HS-5 (cell line): ENCODE data around the gene SLC9A8.
A peak's percentile ranks its signal among the peaks of the same experiment; 100 is the strongest.

Source experiments
- DNase-seq: peaks from one replicate; pipeline ENCODE4 v3.0.0-alpha.2; 2012; ENCODE audit warnings: low read depth

The SLC9A8 gene

DNA sequence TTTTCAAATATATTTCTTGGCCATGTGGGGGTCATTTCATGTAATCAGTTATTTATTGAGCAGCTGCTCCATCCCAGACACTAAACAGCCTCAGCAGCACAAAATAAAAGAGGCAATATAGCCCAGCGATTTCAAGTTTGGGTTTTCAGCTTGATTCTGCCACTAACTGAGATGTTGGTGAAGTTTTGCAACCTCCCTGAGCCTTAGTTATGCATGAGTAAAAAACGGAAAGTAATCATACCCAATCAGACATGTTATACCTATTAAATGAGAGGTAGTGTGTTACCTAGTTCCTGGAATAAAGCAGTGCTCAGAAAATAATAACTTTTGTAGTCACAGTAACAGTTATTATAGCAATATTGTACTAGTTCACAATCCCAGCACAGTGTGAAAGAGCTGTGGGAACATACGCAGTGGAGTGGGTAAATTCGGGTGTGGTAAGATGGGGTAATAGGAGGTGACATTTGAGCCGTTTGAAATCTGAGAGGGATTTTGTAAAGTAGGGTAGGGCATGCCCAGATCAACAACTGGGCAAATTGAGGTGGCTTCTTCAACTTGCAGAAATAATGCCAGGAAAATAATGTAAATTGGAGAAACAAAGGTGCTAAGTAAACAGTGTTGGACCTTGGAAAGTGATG lies 1.5 kb downstream of the SLC9A8 start:
- no peak for DNase-seq

- DNase-seq, result no peak
Measured at GRCh38 chr20:49818816-49819215, 6.2 kb downstream of the SLC9A8 start.

DNA sequence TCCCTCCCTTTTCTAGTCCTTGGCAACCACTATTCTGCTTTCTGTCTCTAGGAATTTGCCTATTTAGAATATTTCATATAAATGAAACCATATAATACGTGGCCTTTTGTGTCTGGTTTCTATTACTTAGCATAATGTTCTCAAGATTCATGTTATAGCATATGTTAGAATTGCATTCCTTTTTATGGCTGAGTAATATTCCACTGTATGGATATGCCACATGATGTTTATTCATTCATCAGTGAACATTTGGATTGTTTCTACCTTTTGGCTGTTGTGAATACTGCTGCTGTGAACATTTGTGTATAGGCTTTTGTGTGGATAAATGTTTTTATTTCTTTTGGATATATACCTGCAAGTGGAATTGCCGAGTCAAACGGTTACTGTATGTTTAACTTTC lies 7.1 kb downstream of the SLC9A8 start:
- no peak for DNase-seq

- DNase-seq, result no peak
Measured at GRCh38 chr20:49821381-49821780, 8.8 kb downstream of the SLC9A8 start.

DNA sequence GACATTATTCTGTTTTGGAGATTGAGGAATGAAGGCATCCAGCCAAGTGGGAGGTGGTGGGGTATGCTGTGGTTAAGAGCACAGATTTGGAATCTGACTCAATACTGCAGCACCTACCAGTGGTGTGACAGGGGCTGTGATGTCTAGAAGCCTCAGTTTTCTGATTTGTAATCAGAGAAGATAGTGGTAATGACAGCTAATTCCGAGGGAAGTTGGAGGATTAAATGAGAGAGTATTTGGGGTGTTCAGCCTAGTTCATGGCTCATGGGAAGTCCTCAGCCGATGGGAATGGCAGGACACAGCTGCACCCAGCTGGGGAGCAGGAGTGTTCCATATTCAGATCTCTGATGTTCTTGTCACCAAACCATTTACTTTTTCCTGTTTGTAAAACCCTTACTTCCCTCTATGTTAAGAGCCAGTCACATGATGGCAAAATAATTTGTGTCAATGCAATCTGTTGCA lies 9.3 kb downstream of the SLC9A8 start:
- peak; percentile 59 for DNase-seq

- no peak for DNase-seq
Measured at GRCh38 chr20:49823152-49823847, 10.7 kb downstream of the SLC9A8 start.

DNA sequence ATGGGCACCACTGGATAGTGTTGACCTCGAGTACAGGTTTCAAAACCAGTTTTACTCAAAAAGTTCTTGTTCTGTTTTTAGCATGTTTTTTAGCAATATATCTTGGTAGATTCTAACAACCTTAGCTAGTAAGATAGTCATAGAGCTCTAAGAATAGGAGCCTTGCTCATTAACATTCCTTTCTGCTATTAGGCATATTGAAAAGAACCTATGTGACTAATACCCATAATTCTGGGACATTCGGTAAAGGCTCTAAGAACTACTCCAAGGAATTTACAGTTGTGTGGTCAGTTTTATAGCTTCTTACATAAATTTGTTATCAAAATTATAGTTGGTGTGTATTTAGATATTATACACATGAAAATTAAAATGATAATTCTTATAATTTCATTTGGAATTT lies 11.6 kb downstream of the SLC9A8 start:
- no peak for DNase-seq

- DNase-seq, result no peak
Measured at GRCh38 chr20:49825521-49826033, 12.9 kb downstream of the SLC9A8 start.

GRCh38 chr20:49831022-49831769 lies 18.6 kb downstream of the SLC9A8 start:
- DNase-seq, result no peak

DNA sequence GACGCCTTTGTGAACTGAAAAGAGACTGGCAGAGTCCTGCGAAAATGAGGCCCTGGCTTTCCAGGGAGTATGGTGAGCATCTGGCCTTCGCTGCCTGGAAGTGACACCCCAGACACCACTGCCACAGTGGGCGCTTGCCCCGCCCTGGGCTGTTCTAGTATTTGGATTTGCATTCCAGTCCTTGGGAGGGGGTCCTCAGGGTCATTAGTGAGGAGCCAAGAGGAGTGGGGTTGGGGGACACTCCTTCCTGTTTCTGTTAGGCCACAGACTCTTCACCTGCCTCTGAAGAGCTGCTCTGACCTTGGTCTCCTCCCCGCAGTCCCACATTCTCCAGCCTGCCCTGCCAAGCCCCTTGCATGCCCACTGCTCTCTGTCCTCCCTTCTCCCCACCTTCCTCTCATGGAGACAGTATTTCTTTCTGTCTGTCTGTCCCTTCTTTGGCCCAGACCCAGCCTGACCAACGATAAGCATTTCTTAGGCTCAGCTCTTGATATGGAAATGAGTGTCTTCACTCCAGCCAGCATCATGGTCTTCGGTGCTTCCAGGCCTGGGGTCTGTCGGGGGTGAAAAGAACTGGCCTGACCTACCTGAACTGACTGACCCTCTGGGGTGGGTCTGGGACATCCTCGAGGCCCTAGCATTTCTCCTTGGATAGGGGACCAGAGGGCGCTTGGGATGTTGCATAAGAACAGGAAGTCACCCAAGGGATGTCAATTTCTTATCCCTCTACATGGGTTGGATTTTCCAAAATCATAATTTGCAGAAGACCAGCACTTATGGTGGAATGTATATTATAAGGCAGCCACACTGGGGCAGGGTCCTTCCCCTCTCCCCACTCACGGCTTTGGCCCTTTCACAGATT lies 19.4 kb downstream of the SLC9A8 start:
- DNase-seq, result no peak

GRCh38 chr20:49832632-49833327 lies 20.2 kb downstream of the SLC9A8 start:
- no peak for DNase-seq

DNA sequence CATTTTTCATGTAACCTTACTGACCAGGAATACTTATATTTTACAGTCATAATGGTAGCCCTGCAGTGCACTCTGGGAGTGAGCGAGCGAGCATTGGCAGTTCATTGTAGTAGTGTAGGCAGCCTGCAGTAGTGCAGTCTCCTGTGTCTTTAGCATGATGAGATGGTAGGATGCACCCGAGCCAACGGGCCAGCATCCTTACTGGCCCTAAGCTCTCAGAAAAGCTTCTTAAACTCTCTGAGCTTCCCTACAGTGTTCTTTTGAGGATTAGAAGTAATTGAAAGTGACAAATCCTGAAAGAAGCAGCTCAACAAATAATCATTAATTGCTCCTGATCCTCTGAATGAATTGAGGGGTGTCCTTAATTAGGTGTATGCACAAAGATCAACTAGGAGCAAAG lies 20.9 kb downstream of the SLC9A8 start:
- DNase-seq, result no peak

GRCh38 chr20:49835031-49835430 lies 22.4 kb downstream of the SLC9A8 start:
- no peak for DNase-seq

GRCh38 chr20:49838546-49838945 lies 25.9 kb downstream of the SLC9A8 start:
- no peak for DNase-seq

DNA sequence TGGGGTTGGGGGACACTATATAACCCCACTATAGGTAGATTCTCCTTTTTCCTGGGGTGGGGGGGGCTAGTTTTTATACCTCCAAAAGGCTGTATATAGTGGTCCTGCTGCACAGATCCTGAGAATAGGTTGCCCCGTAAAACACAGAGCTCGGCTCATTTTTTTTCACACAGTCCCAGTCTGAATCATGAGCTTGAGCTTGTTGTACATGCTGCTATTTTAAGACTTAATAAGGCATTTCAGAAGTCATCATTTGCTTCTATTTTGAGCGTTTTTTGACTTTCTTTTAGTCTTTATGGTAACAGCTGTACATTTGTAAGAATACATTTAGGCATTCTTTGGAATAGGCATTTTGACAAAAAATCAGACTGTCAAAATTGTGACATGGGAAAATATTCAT lies 30.5 kb downstream of the SLC9A8 start:
- no peak for DNase-seq

DNA sequence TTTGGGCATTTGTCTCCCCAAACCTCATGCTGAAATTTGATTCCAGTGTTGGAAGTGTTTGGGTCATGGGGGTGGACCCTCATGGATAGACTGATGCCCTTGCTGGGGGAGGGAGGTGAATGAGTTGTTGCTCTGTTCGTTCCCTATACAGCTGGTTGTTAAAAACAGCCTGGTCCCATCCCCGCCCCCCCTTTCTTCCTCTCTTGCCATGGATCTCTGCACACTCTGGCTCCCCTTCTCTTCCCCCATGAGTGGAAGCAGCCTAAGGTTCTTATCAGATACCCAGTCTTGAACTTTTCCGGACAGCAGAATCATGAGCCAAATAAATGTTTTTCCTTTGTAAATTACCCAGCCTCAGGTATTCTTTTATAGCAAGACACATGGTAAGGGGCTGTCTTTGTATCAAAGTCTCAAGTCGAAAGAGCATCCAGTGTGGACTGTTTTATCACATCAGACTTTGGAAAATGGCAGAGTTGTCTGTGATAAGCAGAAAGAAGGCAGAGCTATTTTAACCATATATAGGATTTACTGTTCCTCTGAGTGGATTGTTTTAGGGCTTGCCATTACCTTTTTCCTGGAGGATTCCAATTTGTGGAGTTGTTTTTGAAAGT lies 31.2 kb downstream of the SLC9A8 start:
- DNase-seq, result no peak

DNA sequence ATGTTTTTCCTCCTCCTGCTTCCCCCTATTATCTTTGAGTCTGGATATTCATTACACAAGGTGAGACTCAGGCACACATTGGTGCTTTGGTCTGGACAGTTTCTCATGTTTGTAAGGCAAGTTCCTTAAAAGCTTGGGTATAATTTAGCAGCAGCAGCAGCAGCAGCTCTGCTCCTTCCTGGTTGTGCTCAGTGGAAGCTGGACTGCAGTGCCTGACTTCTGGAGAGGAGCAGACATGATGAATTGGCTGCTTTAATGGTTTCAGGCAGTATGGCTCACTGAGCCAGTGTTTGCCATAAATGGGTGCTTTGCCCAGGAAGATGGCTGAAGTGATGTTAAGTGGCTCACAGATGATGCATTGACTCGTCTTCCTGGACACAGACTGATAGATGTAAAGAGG lies 32.4 kb downstream of the SLC9A8 start:
- no peak for DNase-seq

GRCh38 chr20:49846206-49846807 lies 33.7 kb downstream of the SLC9A8 start:
- DNase-seq, result peak; percentile 67

DNA sequence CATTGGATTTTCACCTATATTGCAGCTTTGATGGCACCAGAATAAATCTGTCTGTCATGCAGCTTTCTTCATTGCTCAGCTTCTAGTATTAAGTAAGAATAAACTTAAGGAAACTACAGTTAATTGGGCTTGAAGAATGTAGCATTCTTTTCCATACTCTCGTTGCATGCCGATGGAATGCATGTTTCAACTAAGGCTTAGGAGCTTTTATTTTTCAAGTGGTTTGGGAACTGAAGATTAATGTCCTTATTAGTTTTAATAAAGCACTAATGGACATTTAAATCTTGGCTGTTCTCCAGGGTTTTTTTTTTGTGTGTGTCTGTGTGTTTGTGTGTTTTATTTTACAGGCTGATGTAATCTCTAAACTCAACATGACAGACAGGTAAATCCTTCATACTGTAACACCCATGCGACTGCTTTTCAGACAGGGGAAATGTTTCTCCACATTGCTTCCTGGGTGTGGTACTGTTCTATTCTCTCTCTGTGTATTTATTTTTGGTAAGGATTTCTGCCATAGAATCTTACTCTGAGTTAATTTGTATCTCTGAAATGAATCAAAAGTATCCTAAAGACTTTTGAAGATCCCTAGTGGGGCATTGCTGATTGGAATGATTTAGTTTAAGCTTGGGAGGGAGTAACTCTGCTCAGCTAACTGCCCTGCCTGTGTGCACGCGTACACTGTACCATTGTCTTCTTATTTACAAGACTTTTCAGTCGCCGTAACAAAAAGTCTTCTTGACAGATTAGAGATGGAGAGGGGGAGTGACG lies 38.0 kb downstream of the SLC9A8 start:
- DNase-seq, result no peak

DNA sequence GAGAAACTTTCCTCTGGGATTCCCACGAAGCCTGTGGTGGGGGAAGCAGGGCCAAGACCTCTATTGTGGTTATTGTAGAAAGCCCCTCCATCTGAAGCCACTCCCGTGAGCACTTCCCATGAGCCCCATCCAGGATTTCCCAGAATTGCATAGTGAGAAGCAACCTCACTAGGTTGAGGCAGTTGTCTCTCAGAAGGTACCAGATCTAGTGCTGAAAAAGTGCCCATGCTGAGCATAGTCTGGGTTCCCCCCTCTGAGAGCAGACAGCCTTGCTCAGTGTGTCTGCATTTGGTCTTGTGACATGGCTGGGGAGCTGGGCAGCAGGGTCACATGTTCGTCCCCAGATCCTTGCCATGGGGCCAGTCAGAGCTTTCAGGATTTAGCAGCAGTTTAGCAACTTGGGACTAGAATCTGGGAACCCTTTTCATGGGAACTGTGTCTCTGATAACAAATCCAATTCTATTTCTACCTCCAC lies 38.6 kb downstream of the SLC9A8 start:
- no peak for DNase-seq
